T-helper 17 cell (primary cell): ENCODE results near the gene PEAR1. TPM values are rescaled to one million over a fixed set of nuclear protein-coding genes. Genes with fewer than 3 reads are reported as not detected.
A peak's percentile ranks its signal among the peaks of the same experiment; 100 is the strongest.

ENCODE experiments used
- ATAC-seq: fragments of 150-1000 bp; cut with Tn5 transposase; 2 replicates; pipeline ENCODE4 v1.10.0; 2021; ENCODE audit warnings: mild to moderate bottlenecking, moderate library complexity
- DNase-seq, 3 donors: peaks; one replicate each; pipeline versions ENCODE4 v3.0.0 to v3.0.0-alpha.2; 2020 to 2021
- H3K9me3 ChIP-seq: one replicate; pipeline ENCODE4 v1.7.0; 2013; ENCODE audit warnings: low read length, mild to moderate bottlenecking; ENCODE audit not compliant: control insufficient read depth, poor library complexity, severe bottlenecking
- H3K27ac Mint-ChIP-seq: one replicate; pipeline ENCODE4 v1.8.0; 2022; ENCODE audit warnings: mild to moderate bottlenecking, moderate library complexity, mixed read lengths
- H3K27me3 Mint-ChIP-seq: one replicate; pipeline ENCODE4 v1.8.0; 2022; ENCODE audit warnings: mixed read lengths
- H3K36me3 Mint-ChIP-seq: one replicate; pipeline ENCODE4 v1.8.0; 2022; ENCODE audit warnings: low read depth, mixed read lengths
- H3K4me1 Mint-ChIP-seq: one replicate; pipeline ENCODE4 v1.8.0; 2022; ENCODE audit warnings: mild to moderate bottlenecking, mixed read lengths
- H3K4me3 Mint-ChIP-seq: one replicate; pipeline ENCODE4 v1.8.0; 2022; ENCODE audit warnings: mild to moderate bottlenecking, moderate library complexity, mixed read lengths
- total RNA-seq, 4 donors: library from RNA in 2 of 4; stranded (reverse) in 2 of 4; gene quantifications; one replicate each; pipeline ENCODE4 v1.2.3 and lab custom pipeline; 2022 to 2026

The PEAR1 gene
- total RNA-seq, 2 donors from 2014 or later: 0.42 to 17.7 TPM

DNA sequence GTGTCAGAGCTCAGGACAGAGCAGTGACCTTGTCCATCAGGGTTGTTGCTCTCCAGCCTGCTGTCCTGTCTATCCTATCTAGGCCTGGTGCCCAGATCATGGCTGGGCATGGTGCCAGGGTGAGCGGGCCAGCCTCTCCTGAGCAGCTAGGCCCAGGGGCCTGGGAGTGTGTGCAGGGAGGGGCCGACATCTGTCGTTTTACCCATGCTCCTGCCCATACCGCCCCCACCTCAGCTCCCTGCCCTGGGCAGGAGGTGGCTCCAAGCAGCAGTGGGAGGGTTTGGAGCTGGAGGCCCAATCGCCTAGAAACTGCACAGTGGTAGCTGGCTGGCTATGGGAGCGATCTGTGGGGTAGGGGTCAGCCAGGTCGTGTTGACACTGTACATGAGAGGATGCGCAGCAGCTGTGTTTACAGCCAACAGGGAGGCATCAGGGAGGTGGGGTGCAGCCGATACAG, 41.1 kb upstream of the PEAR1 start:
- H3K9me3 ChIP-seq: no peaks in the 10 kb centered on the region
- peaks cover 27% of the 10 kb centered on the region for H3K27me3 Mint-ChIP-seq
- DNase-seq (no peak), ATAC-seq (no peak)
- H3K4me1 Mint-ChIP-seq: peaks cover 18% of the 10 kb centered on the region
- peaks cover 4% of the 10 kb centered on the region for H3K36me3 Mint-ChIP-seq
- no peak overlapping the region for H3K4me3 Mint-ChIP-seq
- no peak overlapping the region for H3K27ac Mint-ChIP-seq

DNA sequence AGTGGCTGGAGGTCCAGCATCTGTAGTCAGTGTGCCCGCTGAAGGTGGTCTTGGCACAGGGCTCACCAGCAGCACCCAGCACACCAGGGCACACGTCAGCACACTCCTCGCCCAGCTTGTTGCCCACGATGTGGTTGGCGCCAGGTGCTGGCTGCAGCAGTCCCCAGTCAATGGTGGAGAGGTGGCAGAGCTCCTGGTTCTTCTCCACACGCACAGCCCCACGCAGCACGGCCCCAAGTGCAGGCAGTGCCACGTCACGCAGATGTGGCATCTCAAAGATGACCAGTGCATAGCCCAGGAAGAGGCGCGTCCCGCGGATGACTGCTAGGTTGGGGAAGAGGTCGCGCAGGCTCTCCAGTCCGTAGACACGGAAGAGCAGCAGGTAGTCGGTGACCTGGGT, 39.8 kb upstream of the PEAR1 start:
- H3K36me3 Mint-ChIP-seq: peaks cover 6% of the 10 kb centered on the region
- H3K4me3 Mint-ChIP-seq: no peak overlapping the region
- DNase-seq (no peak), ATAC-seq (no peak)
- no peaks in the 10 kb centered on the region for H3K9me3 ChIP-seq
- H3K4me1 Mint-ChIP-seq: peaks cover 15% of the 10 kb centered on the region
- H3K27ac Mint-ChIP-seq: no peak overlapping the region
- H3K27me3 Mint-ChIP-seq: peaks cover 34% of the 10 kb centered on the region

DNA sequence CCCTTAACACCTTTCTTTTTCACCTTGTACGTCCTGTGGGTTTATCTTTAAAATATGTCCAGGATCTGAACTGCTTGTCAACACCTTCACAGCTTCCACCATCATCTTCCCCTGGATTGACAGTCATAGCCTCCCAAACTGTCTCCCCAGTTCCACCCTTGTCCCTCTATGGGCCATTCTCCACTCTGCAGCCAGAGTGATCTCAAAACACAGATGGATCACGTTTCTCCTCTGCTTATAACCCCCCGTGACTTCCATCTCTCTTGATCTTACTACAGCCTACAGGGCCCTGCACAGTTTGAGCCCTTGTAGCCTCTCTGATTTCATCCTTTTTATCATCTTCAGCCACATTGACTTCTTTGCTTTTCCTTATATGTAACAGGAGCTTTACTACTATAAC, 38.9 kb upstream of the PEAR1 start:
- no peak overlapping the region for H3K4me3 Mint-ChIP-seq
- H3K4me1 Mint-ChIP-seq: peaks cover 16% of the 10 kb centered on the region
- H3K36me3 Mint-ChIP-seq: peaks cover 6% of the 10 kb centered on the region
- no peaks in the 10 kb centered on the region for H3K9me3 ChIP-seq
- ATAC-seq: no peak
- no peak overlapping the region for H3K27ac Mint-ChIP-seq
- H3K27me3 Mint-ChIP-seq: peaks cover 38% of the 10 kb centered on the region
- DNase-seq: no peak

DNA sequence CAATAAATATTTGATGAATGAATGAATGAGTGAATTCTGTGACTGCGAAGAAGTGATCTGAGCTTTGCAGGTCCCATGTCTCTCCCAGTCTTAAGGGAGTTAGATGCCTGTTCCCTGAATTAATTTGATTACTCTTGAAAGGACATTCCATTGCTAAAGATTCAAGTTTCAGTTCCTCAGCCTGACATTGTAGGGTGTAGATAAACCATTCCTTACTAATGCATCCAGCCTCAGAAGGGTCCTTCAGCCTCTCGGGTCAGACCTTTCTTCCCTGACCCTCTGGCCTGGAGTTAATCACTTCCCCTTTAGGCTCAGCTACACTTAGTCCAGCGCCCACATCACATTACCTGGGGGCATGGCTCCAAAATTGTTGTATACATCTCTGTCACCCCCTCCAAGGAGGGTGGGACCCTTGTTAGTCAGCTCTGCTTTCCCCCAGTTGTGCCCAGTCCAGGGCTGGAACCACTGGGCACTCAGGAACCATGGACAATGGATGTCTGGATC, 37.2 kb upstream of the PEAR1 start:
- peaks cover 48% of the 10 kb centered on the region for H3K27me3 Mint-ChIP-seq
- H3K4me1 Mint-ChIP-seq: peaks cover 25% of the 10 kb centered on the region
- DNase-seq (no peak), ATAC-seq (no peak)
- H3K4me3 Mint-ChIP-seq: no peak overlapping the region
- H3K36me3 Mint-ChIP-seq: peaks cover 6% of the 10 kb centered on the region
- H3K27ac Mint-ChIP-seq: no peak overlapping the region
- no peaks in the 10 kb centered on the region for H3K9me3 ChIP-seq

DNA sequence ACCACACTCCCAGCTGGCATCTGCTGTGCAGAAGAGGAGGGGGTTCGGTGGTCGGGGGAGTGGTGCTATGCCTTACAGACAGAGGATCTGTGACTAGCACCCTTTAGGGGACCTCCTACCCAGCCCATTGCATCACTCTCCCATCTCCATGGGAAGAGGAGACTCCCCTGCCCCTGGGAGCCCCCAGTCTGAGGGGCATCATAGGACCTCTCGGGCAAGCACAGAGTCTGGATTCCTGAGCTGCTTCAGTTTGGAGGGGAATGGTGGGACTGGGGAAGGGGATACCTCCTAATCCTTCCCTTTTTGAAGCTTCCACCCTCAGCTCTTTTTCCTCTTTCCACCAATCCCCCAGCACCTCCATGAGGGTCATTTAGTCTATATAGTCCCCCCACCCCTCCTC, 36.0 kb upstream of the PEAR1 start:
- Mint-ChIP-seq H3K27me3 (peaks cover 58% of the 10 kb centered on the region), H3K4me1 (peaks cover 28% of the 10 kb centered on the region), H3K36me3 (peaks cover 6% of the 10 kb centered on the region), H3K27ac (no peak overlapping the region), H3K4me3 (no peak overlapping the region)
- ATAC-seq: no peak
- H3K9me3 ChIP-seq: no peaks in the 10 kb centered on the region
- DNase-seq: no peak

DNA sequence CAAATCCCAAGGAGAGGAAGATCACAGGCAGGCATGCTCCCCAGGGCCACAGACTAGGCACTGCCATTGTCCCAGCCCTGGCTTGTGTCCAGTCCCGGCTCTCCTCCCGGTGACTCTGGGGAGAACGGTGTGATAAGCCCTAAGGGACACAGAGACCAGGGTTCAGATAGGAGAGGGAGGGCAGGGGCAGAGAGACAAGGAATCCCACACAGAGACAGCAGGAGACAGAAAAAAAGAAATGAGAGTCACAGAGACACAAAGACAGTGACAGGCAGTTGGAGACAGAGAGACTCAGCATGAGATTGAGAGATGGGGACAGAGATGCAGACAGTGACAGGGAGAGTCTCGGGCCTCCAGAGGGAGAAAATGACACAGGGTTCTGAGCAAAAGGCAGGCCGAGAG, 35.0 kb upstream of the PEAR1 start:
- DNase-seq (no peak), ATAC-seq (no peak)
- no peaks in the 10 kb centered on the region for H3K9me3 ChIP-seq
- Mint-ChIP-seq H3K27ac (no peak overlapping the region), H3K4me3 (peak overlapping the region; percentile 82), H3K4me1 (peaks cover 31% of the 10 kb centered on the region), H3K36me3 (peaks cover 11% of the 10 kb centered on the region), H3K27me3 (peaks cover 58% of the 10 kb centered on the region)

DNA sequence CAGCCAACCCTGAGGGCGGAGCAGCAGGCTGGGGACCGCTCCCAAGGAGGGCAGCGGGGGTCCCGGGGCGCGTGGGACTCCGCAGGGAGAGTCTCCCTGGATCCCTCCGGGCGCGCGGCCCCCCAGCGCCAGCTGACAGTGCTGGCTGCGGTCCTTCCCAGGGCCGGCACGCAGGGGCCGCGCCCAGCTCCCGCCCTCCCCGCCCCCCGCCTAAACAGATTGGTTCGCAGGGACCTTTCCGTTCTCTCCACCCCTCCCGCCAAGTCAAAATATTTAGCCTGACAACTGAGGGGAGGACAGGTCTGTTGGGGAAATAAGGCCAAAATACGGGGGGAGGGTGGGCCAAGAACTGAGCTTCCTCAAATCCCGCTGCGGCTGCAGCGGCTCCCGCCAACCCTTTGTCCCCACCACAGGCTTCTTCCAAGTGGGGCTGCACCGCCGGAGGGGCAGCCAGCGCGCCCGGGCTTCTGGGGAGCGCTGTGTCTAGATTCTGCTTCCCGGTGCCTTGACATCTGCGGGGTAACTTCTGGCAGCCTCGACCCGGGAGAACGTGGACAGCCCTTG, 34.5 kb upstream of the PEAR1 start, which contains the start of gene INSRR:
Gene INSRR (minus strand): TSS at position 159 of the 564 bp plus-strand sequence. CDS start 496 bp downstream, outside the sequence.
- Mint-ChIP-seq H3K4me1 (peaks cover 35% of the 10 kb centered on the region), H3K36me3 (peaks cover 11% of the 10 kb centered on the region), H3K27ac (no peak within 1 kb of the TSS), H3K4me3 (peak within 1 kb of the TSS; percentile 86), H3K27me3 (peaks cover 58% of the 10 kb centered on the region)
- DNase-seq (no peak), ATAC-seq (no peak)
- H3K9me3 ChIP-seq: no peaks in the 10 kb centered on the region

DNA sequence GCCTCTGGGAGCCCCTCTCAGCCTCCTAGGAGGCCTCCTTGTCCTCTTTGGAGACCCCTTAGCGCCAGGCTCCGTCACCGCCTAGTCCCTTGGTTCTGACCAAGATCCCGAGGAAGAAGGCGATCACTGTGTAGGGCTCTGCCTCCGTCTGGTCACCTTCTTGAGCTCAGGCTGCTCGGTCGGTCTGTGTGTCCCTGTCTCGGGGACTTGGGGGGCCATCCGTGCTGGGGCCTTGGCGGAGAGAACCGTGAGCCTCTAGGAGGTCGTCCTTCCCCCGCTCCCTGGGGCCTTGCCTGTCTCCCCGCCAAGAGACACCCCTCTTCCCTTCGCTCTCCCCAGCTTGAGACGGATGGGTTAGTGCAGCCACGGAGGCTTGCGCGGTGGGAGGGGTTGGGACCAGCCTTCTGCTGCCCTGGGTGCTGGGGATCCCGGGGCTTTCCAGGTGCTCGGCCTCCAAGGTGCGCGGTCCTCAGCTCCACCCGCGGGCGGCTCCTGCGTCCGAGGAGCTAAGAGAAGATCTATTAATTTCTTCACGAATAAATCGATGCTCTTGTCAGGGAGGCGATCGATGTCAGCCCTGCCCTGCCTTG, 33.9 kb upstream of the PEAR1 start:
- no peaks in the 10 kb centered on the region for H3K9me3 ChIP-seq
- H3K27me3 Mint-ChIP-seq: peaks cover 62% of the 10 kb centered on the region
- H3K27ac Mint-ChIP-seq: no peak overlapping the region
- DNase-seq (no peak), ATAC-seq (peak; percentile 29)
- peak overlapping the region; percentile 86 for H3K4me3 Mint-ChIP-seq
- peaks cover 10% of the 10 kb centered on the region for H3K36me3 Mint-ChIP-seq
- peaks cover 33% of the 10 kb centered on the region for H3K4me1 Mint-ChIP-seq

DNA sequence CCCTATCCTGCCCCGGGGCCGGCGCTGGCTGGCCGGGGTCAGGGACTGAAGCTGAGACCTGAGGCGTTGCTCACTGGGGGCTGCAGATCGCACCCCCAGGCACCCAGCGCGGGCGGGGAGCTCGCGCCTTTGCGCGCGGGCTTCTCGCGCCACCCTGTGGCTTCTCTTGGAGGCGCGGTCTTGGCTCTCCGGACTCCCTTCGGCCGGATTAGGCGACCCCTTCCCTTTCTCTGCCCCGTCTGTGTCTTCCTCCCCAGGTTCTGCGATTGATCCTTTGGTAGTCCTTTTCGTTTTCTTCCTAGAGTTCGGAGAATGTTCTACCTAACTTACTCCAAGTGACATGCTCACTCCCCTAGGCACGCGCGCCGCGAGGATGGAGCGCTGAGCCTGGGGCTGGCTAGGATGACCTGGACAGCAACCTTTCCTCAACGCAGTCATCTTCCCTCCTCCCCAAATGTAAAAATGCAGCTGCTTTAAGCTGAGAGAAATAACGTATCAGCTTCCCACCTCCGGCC, 33.3 kb upstream of the PEAR1 start:
- Mint-ChIP-seq H3K36me3 (peaks cover 7% of the 10 kb centered on the region), H3K4me1 (peaks cover 29% of the 10 kb centered on the region), H3K4me3 (peak overlapping the region; percentile 86), H3K27ac (no peak overlapping the region), H3K27me3 (peaks cover 63% of the 10 kb centered on the region)
- peak; percentile 68 for ATAC-seq
- no peaks in the 10 kb centered on the region for H3K9me3 ChIP-seq
- peak; percentile 44 to 51 (median 44) for DNase-seq

DNA sequence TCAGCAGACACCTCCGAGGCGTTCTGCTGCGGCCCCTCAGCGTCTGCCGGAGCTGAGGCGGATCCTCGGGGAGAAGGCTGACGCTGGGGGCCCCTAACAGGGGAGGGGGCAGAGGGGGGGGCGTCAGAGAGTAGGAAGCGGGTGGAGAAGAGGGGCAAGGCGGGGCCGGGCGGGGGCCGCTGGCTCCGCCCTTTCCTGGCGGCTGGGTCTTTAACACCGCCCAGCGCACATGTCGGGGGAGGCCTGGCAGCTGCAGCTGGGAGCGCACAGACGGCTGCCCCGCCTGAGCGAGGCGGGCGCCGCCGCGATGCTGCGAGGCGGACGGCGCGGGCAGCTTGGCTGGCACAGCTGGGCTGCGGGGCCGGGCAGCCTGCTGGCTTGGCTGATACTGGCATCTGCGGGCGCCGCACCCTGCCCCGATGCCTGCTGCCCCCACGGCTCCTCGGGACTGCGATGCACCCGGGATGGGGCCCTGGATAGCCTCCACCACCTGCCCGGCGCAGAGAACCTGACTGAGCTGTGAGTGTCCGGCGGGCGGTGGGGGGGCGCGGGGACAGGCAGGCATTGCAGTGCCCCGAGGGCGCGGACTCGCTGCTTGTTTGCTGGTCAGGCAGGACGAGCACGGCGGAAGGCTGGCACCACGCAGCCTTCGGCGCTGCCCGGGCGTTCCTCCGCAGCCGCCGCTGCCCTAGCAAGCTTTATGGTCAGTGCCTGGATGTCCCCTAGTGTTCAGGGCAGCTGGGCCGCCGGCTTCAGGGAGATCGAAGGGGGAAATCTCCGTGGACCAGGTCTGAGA, 32.7 kb upstream of the PEAR1 start, which contains the start of gene NTRK1:
Gene NTRK1 (plus strand): TSS at position 238 of the 796 bp plus-strand sequence. CDS start 70 bp downstream, at position 308.
- peaks cover 70% of the 10 kb centered on the region for H3K27me3 Mint-ChIP-seq
- DNase-seq (peak; percentile 32 to 52 (median 48)), ATAC-seq (peak; percentile 83)
- H3K4me1 Mint-ChIP-seq: peaks cover 32% of the 10 kb centered on the region
- peak within 1 kb of the TSS; percentile 86 for H3K4me3 Mint-ChIP-seq
- peaks cover 7% of the 10 kb centered on the region for H3K36me3 Mint-ChIP-seq
- no peak within 1 kb of the TSS for H3K27ac Mint-ChIP-seq
- H3K9me3 ChIP-seq: no peaks in the 10 kb centered on the region

DNA sequence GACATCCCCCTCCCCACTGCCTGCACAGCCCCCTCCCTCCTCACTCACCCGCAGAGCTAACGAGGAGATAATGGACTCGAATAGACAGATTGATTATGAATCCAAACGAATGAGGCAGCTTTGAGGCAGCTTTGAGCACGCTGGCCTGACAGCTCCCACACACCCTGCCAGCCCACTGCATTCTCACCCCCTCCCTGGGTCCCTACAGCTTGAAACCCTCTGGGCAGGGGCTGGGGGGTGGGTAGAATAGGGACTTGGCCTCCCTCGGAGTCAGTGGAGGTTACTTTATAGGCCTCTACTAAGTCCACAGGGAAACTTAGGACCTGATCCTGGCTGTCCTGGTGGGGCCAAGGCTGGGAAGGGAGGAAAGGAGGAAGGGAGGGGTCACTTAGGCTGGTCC, 30.9 kb upstream of the PEAR1 start:
- DNase-seq: no peak
- H3K36me3 Mint-ChIP-seq: peaks cover 7% of the 10 kb centered on the region
- H3K9me3 ChIP-seq: no peaks in the 10 kb centered on the region
- ATAC-seq: no peak
- H3K27me3 Mint-ChIP-seq: peaks cover 73% of the 10 kb centered on the region
- peak overlapping the region; percentile 75 for H3K27ac Mint-ChIP-seq
- peaks cover 34% of the 10 kb centered on the region for H3K4me1 Mint-ChIP-seq
- H3K4me3 Mint-ChIP-seq: no peak overlapping the region

DNA sequence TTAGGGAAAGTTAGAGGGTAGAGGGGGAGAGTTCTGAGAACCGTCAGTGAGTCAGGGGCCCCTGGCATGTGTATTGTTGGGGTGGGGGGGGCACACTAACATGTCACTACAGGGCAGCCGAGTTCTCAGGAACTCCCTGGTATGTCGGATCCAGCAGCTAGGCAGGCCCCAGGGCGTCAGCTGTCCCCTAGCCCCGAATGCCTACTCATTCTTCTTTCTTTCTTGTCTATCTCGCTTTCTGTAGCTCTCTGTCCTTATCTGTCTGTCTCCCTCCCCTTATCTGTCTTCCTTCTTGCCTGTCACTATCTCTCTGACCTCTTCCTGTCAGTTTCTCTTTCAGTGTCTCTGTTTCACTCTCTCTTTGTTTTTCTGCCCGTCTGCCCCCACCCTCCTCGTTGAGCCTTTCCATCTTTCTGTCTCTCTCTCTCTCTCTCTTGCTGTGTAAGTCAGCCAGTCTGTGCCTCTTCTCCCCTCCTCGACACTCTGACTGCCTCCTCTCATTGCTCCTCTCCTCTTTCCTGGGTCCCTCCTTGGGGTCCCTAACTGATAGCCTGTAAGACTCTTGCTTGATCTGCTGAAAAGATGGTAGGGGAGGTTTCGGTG, 30.4 kb upstream of the PEAR1 start:
- no peaks in the 10 kb centered on the region for H3K9me3 ChIP-seq
- peak overlapping the region; percentile 75 for H3K27ac Mint-ChIP-seq
- H3K27me3 Mint-ChIP-seq: peaks cover 68% of the 10 kb centered on the region
- ATAC-seq (no peak), DNase-seq (no peak)
- H3K4me3 Mint-ChIP-seq: peak overlapping the region; percentile 52
- H3K36me3 Mint-ChIP-seq: peaks cover 7% of the 10 kb centered on the region
- peaks cover 38% of the 10 kb centered on the region for H3K4me1 Mint-ChIP-seq

DNA sequence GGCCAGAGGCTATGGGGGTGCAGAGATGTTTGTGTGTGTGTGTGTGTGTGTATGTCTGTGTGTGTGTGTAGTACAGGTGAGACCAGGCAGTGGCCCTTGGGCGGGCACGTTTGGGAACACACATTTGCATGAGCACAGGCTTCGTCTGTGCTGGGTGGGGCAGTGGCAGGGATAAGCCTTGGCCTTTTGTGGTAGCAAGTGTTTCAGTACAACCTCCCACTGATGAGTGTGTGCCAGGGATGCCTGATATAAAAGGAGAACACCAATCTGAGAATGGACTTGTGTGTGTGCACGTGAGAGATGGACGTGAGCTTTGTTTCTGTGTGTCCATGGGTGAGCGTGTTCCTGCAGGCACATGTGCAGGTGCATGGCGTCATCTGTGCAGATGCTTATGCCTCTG, 29.9 kb upstream of the PEAR1 start:
- Mint-ChIP-seq H3K36me3 (peaks cover 6% of the 10 kb centered on the region), H3K4me3 (no peak overlapping the region), H3K4me1 (peaks cover 37% of the 10 kb centered on the region), H3K27me3 (peaks cover 63% of the 10 kb centered on the region), H3K27ac (peak overlapping the region; percentile 75)
- no peak for ATAC-seq
- no peaks in the 10 kb centered on the region for H3K9me3 ChIP-seq
- DNase-seq: no peak
